Spleen (tissue), 11 donors: ENCODE data around the gene ZNF586. TPM values are rescaled to one million over a fixed set of nuclear protein-coding genes. Genes with fewer than 3 reads are reported as not detected.

Experiments
- DNase-seq: peaks from one replicate; pipeline ENCODE4 v3.0.0-alpha.2; 2020
- H3K27ac ChIP-seq, 8 donors: fragments of 200-600 bp; sonication (generic) in 7 of 8; 1 replicate in 4 of 8; 2 replicates in 4 of 8; pipeline versions ENCODE4 v1.5.0 to v1.8.0; 2016 to 2021; ENCODE audit warnings: inconsistent platforms in 4 of 8, mild to moderate bottlenecking in 4 of 8, moderate library complexity in 1 of 8
- H3K27me3 ChIP-seq, 7 donors: fragments of 200-600 bp; sonication (generic) in 6 of 7; replicated peaks in 1 of 7; 1 replicate in 4 of 7; 2 replicates in 3 of 7; pipeline versions ENCODE4 v1.5.0 to v1.8.0; 2016 to 2021; ENCODE audit warnings: inconsistent platforms in 3 of 7, mild to moderate bottlenecking in 1 of 7
- H3K36me3 ChIP-seq, 6 donors: fragments of 200-600 bp; sonication (generic) in 5 of 6; 1 replicate in 4 of 6; 2 replicates in 2 of 6; pipeline versions ENCODE4 v1.5.0 to v1.8.0; 2016 to 2021; ENCODE audit warnings: inconsistent platforms in 2 of 6
- H3K4me1 ChIP-seq, 6 donors: fragments of 200-600 bp; sonication (generic) in 5 of 6; 1 replicate in 3 of 6; 2 replicates in 3 of 6; pipeline versions ENCODE4 v1.5.0 to v1.8.0; 2016 to 2021; ENCODE audit warnings: inconsistent platforms in 3 of 6
- H3K4me3 ChIP-seq, 8 donors: fragments of 200-600 bp; sonication (generic) in 7 of 8; 1 replicate in 4 of 8; 2 replicates in 4 of 8; pipeline versions ENCODE4 v1.5.0 to v1.8.0; 2016 to 2021; ENCODE audit warnings: inconsistent platforms in 4 of 8, mild to moderate bottlenecking in 4 of 8, moderate library complexity in 2 of 8
- H3K9me3 ChIP-seq, 8 donors: fragments of 200-600 bp; sonication (generic) in 7 of 8; 1 replicate in 4 of 8; 2 replicates in 4 of 8; pipeline versions ENCODE4 v1.5.0 to v1.8.0; 2016 to 2021; ENCODE audit warnings: inconsistent platforms in 4 of 8
- CTCF ChIP-seq, 11 experiments: fragments of 200-600 bp in 7 of 11; fragments of 450-650 bp in 4 of 11; sonication (generic) in 4 of 11; IDR thresholded peaks in 8 of 11; conservative IDR thresholded peaks in 3 of 11; 1 replicate in 7 of 11; 2 replicates in 4 of 11; pipeline versions ENCODE4 v1.4.0 to v1.8.0; 2016 to 2021; ENCODE audit warnings: antibody characterized with exemption in 11 of 11, inconsistent platforms in 4 of 11, mild to moderate bottlenecking in 1 of 11
- POLR2A ChIP-seq, 3 donors: fragments of 450-650 bp; IDR thresholded peaks; one replicate each; pipeline ENCODE4 v1.5.1; 2017; ENCODE audit warnings: antibody characterized with exemption in 3 of 3, mild to moderate bottlenecking in 1 of 3
- POLR2AphosphoS5 ChIP-seq, 3 donors: sonication (generic); formaldehyde crosslinking; IDR thresholded peaks; one replicate each; pipeline ENCODE4 v1.5.1; 2017; ENCODE audit warnings: antibody characterized with exemption in 3 of 3
- WGBS, 5 donors: extraction: QIAGEN DNeasy Blood & Tissue Kit in 3 of 5; methylation state at CpG; one replicate each; pipeline versions ENCODE4 v1.1.5 to v1.1.7; 2013 to 2018; 5-methylcytosine and 5-hydroxymethylcytosine counted together
- intact Hi-C: fragments of 100-400 bp; cut with DNase I; formaldehyde crosslinking; loops from one replicate; pipeline ENCODE4 v1.15.0; 2023; ENCODE audit warnings: low total_unique reads
- polyA plus RNA-seq, 3 donors: library from polyadenylated mRNA; stranded (reverse); fragments of 200-250 nt; gene quantifications; one replicate each; pipeline ENCODE4 v1.2.1, GENCODE V29; 2013
- total RNA-seq, 7 donors: library from RNA; depleted of rRNA in 3 of 7; stranded (reverse); fragments of >200 nt in 3 of 7; fragmentation: NEBNext Ultra II Directional in 4 of 7; extraction: Animal tissue kit (Norgen Biotek cat#: 25700) in 4 of 7; gene quantifications; one replicate each; pipeline versions ENCODE4 v1.1.0 to v1.2.1, GENCODE V29; 2016 to 2021
- donor health status: healthy with polysubstance abuse.
- donor health status: DM: no; HTN: no; CAD: no; lungs with moderate emphysema.
- donor health status: DM: no; HTN: no; CAD: no.
- donor health status: Bipolar disorder and iron deficiency.
- donor health status: healthy.
- donor health status: DM: no; HTN: no; CAD: no.
- donor health status: DM: yes; HTN: yes; CAD: no.

The ZNF586 gene
- total and polyA plus RNA-seq, 10 donors, result 7.3 to 45.6 (median 31.8) TPM

DNA sequence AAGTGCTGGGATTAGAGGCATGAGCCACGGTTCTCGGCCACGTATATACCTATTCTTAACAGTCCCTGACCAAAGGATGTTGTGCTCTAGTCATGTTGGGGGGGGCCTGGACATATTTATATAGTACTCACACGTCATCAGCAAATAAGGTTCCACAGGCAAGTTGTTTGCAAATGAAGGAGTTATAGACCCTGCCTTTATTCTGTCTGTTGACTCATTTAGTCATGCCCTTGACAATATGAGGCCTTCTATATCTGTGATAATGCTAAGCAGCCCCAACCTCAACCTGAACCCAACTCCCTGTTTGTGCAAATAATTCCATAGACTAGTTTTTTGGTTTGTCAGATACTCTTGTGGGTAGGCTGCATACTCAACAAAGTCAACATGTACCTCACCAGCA, 8.9 kb downstream of the ZNF586 start:
- H3K9me3 ChIP-seq, result peaks cover 22 to 100% (median 99%) of the 10 kb centered on the region in 8 donors
- intact Hi-C loops, result no loop called here
- peaks cover 0 to 31% (median 5%) of the 10 kb centered on the region in 6 donors for H3K4me1 ChIP-seq
- TF ChIP-seq POLR2A (IDR thresholded peaks at IDR 0.05), result no peak
- TF ChIP-seq POLR2AphosphoS5 (IDR thresholded peaks at IDR 0.05), result no peak
- no peak for TF ChIP-seq CTCF (IDR thresholded peaks at IDR 0.05 in 8 of 11, conservative IDR thresholded peaks at IDR 0.05 in 3 of 11)
- no peak overlapping the region for H3K4me3 ChIP-seq
- DNase-seq, result no peak
- H3K36me3 ChIP-seq, result peaks cover 27 to 98% (median 70%) of the 10 kb centered on the region in 6 donors
- no peak overlapping the region for H3K27ac ChIP-seq
- 94 to 100% (median 97%) methylated on average over 4 of the region's 4 CpGs for WGBS, 5 donors
- H3K27me3 ChIP-seq, result no peaks in the 10 kb centered on the region

DNA sequence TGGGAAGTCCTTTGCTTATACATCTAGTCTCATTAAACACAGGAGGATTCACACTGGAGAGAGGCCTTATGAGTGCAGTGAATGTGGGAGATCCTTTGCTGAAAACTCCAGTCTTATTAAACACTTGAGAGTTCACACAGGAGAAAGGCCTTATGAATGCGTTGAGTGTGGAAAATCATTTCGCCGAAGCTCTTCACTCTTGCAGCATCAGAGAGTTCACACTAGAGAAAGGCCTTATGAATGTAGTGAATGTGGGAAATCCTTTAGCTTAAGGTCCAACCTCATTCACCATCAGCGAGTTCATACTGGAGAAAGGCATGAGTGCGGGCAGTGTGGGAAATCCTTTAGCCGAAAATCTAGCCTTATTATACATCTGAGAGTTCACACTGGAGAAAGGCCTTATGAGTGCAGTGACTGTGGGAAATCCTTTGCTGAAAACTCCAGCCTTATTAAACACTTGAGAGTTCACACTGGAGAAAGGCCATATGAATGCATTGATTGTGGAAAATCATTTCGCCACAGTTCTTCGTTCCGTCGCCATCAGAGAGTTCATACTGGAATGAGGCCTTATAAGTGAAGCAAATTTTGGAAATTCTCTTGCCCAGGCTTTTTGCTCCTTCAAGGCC, 9.9 kb downstream of the ZNF586 start:
- Histone ChIP-seq H3K27ac (no peak overlapping the region), H3K4me3 (peak overlapping the region in 1 of 8 donors; percentile 6), H3K36me3 (peaks cover 27 to 97% (median 70%) of the 10 kb centered on the region in 6 donors), H3K4me1 (peaks cover 0 to 22% (median 4%) of the 10 kb centered on the region in 6 donors), H3K9me3 (peaks cover 22 to 100% (median 100%) of the 10 kb centered on the region in 8 donors), H3K27me3 (no peaks in the 10 kb centered on the region)
- no peak for DNase-seq
- no peak for TF ChIP-seq CTCF (IDR thresholded peaks at IDR 0.05 in 8 of 11, conservative IDR thresholded peaks at IDR 0.05 in 3 of 11)
- no peak for TF ChIP-seq POLR2AphosphoS5 (IDR thresholded peaks at IDR 0.05)
- no peak for TF ChIP-seq POLR2A (IDR thresholded peaks at IDR 0.05)
- WGBS, 5 donors, result 95 to 99% (median 98%) methylated on average over 10 of the region's 10 CpGs
- intact Hi-C loops, result no loop called here

- intact Hi-C loops, result no loop called here
- no peaks in the 10 kb centered on the region for H3K27me3 ChIP-seq
- H3K9me3 ChIP-seq, result peaks cover 0 to 99% (median 93%) of the 10 kb centered on the region in 8 donors
- 94 to 97% (median 96%) methylated on average over 38 of the region's 38 CpGs for WGBS, 5 donors
- H3K4me3 ChIP-seq, result no peak overlapping the region
- no peak for DNase-seq
- H3K27ac ChIP-seq, result no peak overlapping the region
- H3K4me1 ChIP-seq, result no peaks in the 10 kb centered on the region
- TF ChIP-seq POLR2AphosphoS5 (IDR thresholded peaks at IDR 0.05), result peak; percentile 9 to 72 (median 15)
- TF ChIP-seq POLR2A (IDR thresholded peaks at IDR 0.05), result no peak
- peaks cover 0 to 85% (median 44%) of the 10 kb centered on the region in 6 donors for H3K36me3 ChIP-seq
Observed at GRCh38 chr19:57786286-57786685, 16.8 kb downstream of the ZNF586 start.

- Histone ChIP-seq H3K9me3 (peaks cover 0 to 98% (median 91%) of the 10 kb centered on the region in 8 donors), H3K4me1 (no peaks in the 10 kb centered on the region), H3K36me3 (peaks cover 0 to 85% (median 45%) of the 10 kb centered on the region in 6 donors), H3K27me3 (no peaks in the 10 kb centered on the region), H3K4me3 (no peak overlapping the region), H3K27ac (no peak overlapping the region)
- WGBS, 5 donors, result 86 to 99% (median 89%) methylated on average over 5 of the region's 5 CpGs
- TF ChIP-seq CTCF (IDR thresholded peaks at IDR 0.05 in 8 of 11, conservative IDR thresholded peaks at IDR 0.05 in 3 of 11) (no peak), POLR2AphosphoS5 (IDR thresholded peaks at IDR 0.05) (no peak), POLR2A (IDR thresholded peaks at IDR 0.05) (no peak)
- intact Hi-C loops, result no loop called here
- no peak for DNase-seq
Observed at GRCh38 chr19:57786906-57787305, 17.4 kb downstream of the ZNF586 start.
